IPS-NIHi7 (cell line): ENCODE data around the gene ALDH1B1.

Source experiments
- DNase-seq: peaks from one replicate; pipeline ENCODE4 v3.0.0; 2012; ENCODE audit warnings: mixed read lengths; ENCODE audit errors: extremely low spot score

ALDH1B1 gene

DNA sequence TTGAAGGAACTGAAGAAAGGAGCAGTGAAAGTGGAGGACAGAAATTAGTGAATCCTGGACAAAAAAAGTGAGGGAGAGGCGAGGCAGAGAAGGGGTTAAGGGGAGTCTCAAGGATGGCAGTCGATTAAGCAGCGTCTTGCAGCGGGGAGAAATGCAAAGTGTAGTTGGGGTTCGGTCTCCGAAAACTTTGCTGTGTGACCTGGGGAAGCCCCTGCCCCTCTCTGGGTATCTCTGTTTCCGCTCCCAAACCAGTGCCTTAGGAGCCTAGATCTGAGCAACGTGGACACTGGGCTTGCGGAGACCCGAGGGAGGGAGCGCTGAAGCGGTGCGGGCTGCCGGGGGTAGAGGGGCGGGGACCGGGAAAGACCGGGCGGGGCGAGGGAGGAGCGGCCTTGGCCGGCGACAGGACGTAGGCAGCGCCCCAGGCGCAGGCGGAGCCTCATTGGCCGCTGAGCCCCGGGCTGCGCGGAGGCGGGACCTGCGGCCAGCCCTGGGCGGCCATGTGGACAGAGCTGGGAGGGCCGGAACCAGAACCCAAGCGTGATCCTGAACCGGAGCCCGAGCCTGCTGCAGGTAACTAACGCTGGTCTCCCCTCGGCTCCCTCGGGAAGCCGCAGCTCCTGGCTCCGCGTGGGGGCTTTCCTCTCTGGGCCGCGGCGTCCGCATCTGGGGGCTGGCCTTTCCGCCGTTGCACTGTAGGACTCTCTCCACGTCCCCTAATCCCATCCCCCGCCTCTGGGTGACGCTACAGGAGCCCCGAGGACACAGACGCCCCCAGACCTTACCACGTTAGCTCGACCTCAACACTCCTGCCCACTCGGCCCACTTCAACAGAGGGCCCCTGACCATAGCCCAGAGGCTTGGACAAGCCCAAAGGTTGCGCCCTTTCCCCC lies at the start of gene ALDH1B1:
Gene ALDH1B1, plus strand, starts transcription at position 468 of the 893 bp plus-strand sequence. CDS start 3,047 bp downstream, outside the sequence.
- DNase-seq, result peak; percentile 99

DNA sequence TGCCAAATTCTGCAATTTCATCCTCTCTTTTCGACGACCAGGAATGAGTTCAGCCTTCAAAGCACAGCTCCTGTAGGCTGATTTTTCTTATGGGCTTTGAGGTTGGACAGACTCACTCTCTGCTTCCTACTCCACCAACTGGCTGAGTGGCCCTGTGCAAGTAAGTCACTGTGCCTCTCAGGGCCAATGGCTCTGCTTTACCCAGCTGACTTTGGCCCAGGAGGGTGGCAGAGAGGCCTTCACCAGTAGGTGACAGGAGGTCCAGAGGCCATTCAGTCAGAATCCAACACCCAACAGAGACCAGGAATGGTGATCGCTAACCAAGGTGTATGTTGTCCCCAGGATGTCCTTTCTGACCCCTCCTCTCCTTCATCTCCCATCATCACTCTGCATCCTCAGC lies 49.5 kb upstream of the ALDH1B1 start:
- DNase-seq, result no peak

- DNase-seq, result no peak
These were observed 49.0 kb upstream of the ALDH1B1 start for GRCh38 chr9:38343552-38343951.

DNA sequence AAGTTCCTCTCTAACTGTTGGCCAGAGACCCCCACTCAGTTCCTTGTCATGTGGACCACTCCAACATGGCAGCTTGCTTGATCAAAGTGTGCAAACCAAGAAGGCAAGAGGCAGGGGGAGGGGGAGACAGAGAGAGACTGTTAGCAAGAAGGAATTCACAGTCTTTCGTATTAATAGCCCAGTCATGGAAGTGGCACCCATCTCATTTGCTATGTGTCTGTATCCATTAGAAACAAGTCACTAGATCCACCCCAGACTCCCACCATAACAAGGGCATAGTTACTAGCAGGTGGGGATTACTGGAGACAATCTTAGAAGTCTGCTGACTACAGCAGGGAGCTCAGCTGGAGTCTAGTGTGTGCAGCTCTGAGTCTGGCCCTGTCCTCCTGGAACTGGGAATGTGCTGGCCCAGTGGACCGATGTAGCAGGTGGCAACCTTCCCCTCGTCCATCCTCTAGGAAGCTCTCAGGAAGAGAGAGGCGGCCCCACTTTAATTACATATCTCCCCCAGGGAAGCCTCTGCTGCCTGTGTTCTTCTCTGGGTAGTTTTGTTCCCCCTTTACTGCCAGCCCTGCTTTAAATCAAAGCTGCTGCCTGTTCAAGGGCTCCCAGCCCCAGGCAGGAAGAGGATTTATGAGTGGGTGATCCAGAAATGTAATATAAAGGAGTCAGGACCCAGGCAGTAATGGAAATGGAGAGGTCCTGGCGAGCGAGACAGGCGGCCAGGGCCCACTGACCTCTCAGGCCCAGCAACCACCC lies 47.8 kb upstream of the ALDH1B1 start:
- no peak for DNase-seq

DNA sequence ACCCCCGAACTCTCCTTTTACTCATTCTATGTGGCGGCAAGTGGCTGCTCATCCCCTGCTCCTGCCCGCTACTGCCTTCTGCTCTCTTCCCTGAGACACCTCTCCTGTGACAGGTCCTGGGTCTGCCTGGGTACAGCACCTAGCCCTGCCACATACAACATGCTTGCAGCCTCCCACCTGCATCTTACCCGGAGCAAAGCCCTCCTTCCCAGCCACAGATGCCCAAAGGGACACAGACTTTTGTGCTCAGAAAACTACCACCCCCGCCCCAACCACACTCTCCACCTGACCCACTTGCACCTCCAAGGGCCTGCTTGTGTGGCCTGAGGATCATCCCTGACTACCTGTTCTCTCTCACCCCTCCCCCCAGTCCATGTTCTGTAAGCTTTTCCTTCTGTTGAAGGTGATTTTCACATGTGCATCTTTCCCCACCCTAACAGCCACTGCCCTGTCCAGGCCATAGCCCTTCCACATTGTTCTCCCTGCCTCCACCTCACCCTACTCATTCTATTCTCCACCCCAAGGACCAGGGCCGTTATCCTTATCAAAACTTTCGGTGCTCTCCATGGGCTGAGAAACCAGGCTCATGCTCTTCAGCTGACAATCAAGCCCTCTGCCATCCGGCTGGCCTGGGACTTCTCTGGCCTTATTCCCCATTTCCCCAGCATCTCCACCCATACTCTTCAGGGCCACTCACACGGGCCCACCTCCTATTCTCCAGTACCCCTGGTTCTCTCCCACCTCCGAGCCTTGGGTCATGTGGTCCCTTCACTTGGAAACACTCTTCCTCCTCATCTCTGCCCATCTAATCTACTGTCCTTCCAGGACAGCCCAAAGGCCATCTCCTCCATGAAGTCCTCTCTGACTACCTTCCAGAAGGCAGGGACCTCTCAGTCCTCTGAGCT lies 46.4 kb upstream of the ALDH1B1 start:
- no peak for DNase-seq

DNA sequence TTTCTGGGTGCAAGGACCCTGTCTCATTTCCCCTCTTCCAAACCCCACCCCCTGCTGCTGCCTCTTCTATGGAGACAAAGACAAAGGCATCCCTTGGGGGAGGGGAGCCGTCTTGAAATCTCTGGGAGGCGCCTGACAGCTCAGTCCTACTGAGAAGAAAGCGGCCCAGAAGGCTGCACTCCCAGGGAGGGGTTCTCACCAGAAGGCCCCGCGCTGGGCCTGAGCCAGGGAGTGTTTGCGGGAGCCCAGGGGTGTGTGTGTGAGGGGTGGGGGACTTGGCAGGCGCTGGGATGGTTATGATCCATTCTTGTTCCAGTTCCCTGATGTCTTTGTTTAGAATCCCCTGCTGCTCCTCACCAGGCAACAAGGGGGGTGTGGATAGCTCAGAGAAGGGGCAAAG lies 45.7 kb upstream of the ALDH1B1 start:
- DNase-seq, result peak; percentile 59

DNA sequence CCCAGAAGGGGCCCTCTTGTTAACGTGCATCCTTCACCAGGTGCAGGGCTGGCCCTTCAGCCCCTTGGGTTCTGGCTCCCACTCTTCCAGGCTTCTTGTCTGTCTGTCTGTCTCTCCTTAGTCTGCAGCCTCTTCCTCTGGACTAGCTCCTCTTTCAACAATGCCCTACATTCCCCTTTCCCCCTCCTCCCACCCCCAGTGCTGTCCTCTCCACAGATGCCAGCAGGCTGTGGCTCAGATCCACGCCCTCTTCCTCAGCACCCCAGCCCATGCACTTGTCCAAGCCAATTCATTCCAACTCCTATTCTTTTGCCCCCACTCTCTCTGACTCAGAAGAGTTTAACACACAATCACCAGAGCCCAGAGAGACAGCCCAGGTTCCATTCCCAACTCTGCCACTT lies 45.2 kb upstream of the ALDH1B1 start:
- DNase-seq, result no peak

DNA sequence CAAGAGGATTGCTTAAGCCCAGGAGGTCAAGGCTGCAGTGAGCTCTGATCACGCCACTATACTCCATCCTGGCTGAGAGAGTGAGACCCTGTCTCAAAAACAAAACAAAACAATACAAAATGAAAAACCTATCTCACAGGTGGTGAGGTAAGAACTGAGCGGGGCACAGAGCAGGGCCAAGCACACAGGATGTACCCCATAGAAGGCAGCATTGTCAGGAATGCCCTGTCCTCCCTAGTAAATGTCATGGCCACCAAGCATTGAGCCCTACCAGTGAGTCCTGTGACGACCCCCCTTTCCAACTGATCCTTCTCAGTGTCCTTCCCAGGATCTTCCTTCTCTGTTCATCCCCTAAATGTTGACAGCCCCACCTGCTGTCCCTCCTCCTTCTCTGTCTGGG lies 44.6 kb upstream of the ALDH1B1 start:
- DNase-seq, result no peak

GRCh38 chr9:38350529-38350928 lies 42.0 kb upstream of the ALDH1B1 start:
- DNase-seq, result no peak

DNA sequence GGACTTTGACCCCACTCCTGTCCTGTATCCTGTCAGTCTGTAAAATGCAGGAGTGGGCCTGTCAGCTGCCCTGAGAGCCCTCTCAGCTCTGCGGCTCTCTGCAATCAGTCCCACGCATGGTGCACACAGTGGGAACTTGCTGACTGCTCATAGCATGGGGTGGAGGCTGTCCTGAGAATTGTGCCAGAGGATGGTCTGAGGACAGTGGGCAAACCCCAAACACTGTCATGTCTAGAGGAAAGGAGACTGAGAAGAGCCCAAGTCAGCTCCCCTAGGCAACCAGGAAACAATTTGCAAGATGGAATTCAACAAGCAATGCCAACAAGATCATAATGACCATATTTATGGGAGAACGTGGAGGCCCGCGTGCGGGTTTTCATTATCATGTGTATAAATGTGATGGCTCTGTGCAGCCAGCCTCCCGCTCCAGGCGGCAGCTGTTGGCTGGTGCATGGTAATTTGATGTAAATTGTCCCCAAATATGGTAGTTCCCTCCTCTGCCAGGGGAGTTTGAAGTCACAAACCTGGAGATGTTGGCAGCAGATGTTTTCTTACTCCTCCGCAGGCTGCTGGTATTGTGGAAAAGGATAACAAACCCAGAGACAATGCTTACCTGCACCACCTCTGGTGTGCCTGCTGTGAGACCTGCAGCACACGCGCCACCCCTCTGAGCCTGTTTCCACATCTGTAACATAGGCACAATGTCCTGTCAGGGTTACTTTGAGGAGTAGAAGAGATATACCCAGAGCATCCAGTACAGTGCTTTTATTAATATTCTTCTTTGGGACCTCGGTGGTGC lies 39.8 kb upstream of the ALDH1B1 start:
- no peak for DNase-seq

GRCh38 chr9:38355115-38355514 lies 37.4 kb upstream of the ALDH1B1 start:
- no peak for DNase-seq

- DNase-seq, result no peak
These were observed 36.9 kb upstream of the ALDH1B1 start for GRCh38 chr9:38355517-38356120.

DNA sequence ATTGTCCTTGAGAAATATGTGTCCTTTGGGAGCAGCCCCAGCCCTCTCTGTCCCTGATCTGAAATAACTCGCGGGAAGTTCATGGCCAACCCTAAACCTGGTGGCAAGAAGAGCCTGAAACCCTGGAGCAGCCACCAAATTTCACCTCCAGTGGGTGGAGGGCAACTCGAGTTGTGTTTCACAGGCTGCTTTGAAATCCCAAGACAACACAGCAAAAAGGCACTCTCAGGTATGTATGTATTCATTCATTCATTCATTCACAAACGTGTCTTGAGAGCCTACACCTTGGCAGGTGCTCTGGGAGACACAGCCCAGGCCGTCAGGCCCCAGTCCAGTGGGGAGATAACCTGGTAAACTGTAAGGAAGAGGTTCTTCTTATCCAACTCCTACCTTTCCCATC lies 35.7 kb upstream of the ALDH1B1 start:
- no peak for DNase-seq

GRCh38 chr9:38357350-38358114 lies 35.0 kb upstream of the ALDH1B1 start:
- DNase-seq, result no peak

GRCh38 chr9:38358390-38359296 lies 33.9 kb upstream of the ALDH1B1 start:
- no peak for DNase-seq

GRCh38 chr9:38359297-38359653 lies 33.2 kb upstream of the ALDH1B1 start:
- no peak for DNase-seq

DNA sequence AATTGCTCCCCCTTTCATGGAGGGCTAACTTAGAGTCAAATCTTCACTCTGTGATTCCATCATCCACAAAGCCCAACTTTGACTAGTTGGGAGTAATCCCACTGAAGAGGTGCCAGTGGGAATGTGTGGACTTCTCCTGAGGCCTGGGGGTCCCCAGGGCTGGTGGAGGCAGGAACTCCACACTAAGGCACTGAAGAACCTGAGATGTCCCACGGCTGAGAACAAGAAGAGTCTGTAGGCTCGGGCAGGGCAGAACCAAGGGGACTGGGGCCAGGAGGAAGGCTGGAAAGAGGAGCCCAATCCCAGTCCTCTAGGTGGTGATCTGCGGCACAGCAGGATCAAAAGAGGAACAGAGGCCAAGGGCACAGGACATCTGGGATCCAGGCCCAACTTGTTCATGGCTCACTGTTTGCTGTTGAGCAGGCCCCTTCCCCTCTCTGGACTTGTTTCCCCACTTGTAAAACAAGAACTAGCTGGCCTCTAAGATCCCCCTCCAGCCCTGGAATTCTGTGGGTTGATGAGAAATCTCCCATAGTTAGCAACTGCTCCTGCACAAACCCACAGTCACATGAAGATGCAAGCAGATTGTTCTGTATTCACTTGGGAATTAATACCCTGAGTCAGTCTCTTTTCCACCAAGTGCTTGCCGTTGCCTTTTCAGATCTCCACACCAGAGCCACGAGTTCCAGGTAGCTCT lies 32.7 kb upstream of the ALDH1B1 start:
- no peak for DNase-seq

GRCh38 chr9:38360839-38361472 lies 31.5 kb upstream of the ALDH1B1 start:
- DNase-seq, result no peak
